Naive thymus-derived CD4-positive, alpha-beta T cell (primary cell): ENCODE results near the gene CHFR. TPM values are rescaled to one million over a fixed set of nuclear protein-coding genes. Genes with fewer than 3 reads are reported as not detected.

Experiments used
- polyA plus RNA-seq, 2 donors: library from polyadenylated mRNA; unstranded; fragments of 300-500 nt; fragmentation: Illumina TruSeq; gene quantifications; one replicate each; pipeline ENCODE4 v1.2.3, GENCODE V29; 2021
- total RNA-seq, 6 experiments: library from RNA in 5 of 6; stranded (reverse) in 5 of 6; gene quantifications; 1 replicate in 5 of 6; 2 replicates in 1 of 6; pipeline ENCODE4 v1.2.3 and lab custom pipeline; 2021 to 2026

The CHFR gene
- total and polyA plus RNA-seq, 7 experiments from 2014 or later, result 25.2 to 97.8 (median 67.3) TPM

Other genes with a start within 250 kb of the CHFR start
- gene POLE, start 200.3 kb downstream of the CHFR start, total RNA-seq, result 100 to 1,000 TPM in 1 of 5 experiments, 10 to 100 TPM in 4; 54.5 to 138 (median 62.1) TPM
- 1 to 10 TPM; 3.6 to 8.8 TPM for gene POLE, start 200.3 kb downstream of the CHFR start, polyA plus RNA-seq
- 10 to 100 TPM in 1 of 5 experiments, 1 to 10 TPM in 4; 2.6 to 26.8 (median 5.4) TPM for gene PXMP2, start 200.0 kb downstream of the CHFR start, total RNA-seq
- 10 to 100 TPM; 10.4 to 11.1 TPM for gene PXMP2, start 200.0 kb downstream of the CHFR start, polyA plus RNA-seq
- 10 to 100 TPM; 19.3 to 51.7 (median 21.4) TPM for gene PGAM5, start 176.8 kb downstream of the CHFR start, total RNA-seq
- gene PGAM5, start 176.8 kb downstream of the CHFR start, polyA plus RNA-seq, result 10 to 100 TPM; 15.3 to 26.6 TPM
- gene ANKLE2, start 125.8 kb downstream of the CHFR start, total RNA-seq, result 10 to 100 TPM; 69.5 to 95.5 (median 92.2) TPM
- gene ANKLE2, start 125.8 kb downstream of the CHFR start, polyA plus RNA-seq, result 10 to 100 TPM; 21.5 to 34.3 TPM
- 10 to 100 TPM; 46.3 to 65.7 (median 63.6) TPM for gene GOLGA3, start 58.7 kb downstream of the CHFR start, total RNA-seq
- 10 to 100 TPM; 11.7 to 16.6 TPM for gene GOLGA3, start 58.7 kb downstream of the CHFR start, polyA plus RNA-seq
- 10 to 100 TPM in 3 of 5 experiments, 1 to 10 TPM in 2; 5.4 to 17.8 (median 11.8) TPM for gene ZNF605, start 68.7 kb upstream of the CHFR start, total RNA-seq
- 1 to 10 TPM in 1 of 2 donors, under 1 TPM in 1; 0.98 to 1.6 TPM for gene ZNF605, start 68.7 kb upstream of the CHFR start, polyA plus RNA-seq
- 10 to 100 TPM; 16.0 to 38.8 (median 33.6) TPM for gene ZNF26, start 98.8 kb upstream of the CHFR start, total RNA-seq
- 10 to 100 TPM; 12.6 to 27.8 TPM for gene ZNF26, start 98.8 kb upstream of the CHFR start, polyA plus RNA-seq
- gene ZNF84, start 149.9 kb upstream of the CHFR start, total RNA-seq, result 10 to 100 TPM; 27.4 to 52.7 (median 31.6) TPM
- 10 to 100 TPM; 22.5 to 22.6 TPM for gene ZNF84, start 149.9 kb upstream of the CHFR start, polyA plus RNA-seq
- 10 to 100 TPM; 11.2 to 29.9 (median 16.0) TPM for gene ZNF140, start 193.3 kb upstream of the CHFR start, total RNA-seq
- 10 to 100 TPM; 22.9 to 30.7 TPM for gene ZNF140, start 193.3 kb upstream of the CHFR start, polyA plus RNA-seq
- 1 to 10 TPM; 2.4 to 7.9 (median 6.6) TPM for gene ZNF891, start 242.7 kb upstream of the CHFR start, total RNA-seq
- under 1 TPM; 0.56 to 0.89 TPM for gene ZNF891, start 242.7 kb upstream of the CHFR start, polyA plus RNA-seq
- gene ZNF10, start 243.0 kb upstream of the CHFR start, total RNA-seq, result 10 to 100 TPM in 4 of 5 experiments, 1 to 10 TPM in 1; 5.2 to 35.0 (median 29.2) TPM
- gene ZNF10, start 243.0 kb upstream of the CHFR start, polyA plus RNA-seq, result 10 to 100 TPM; 13.7 to 14.5 TPM